HL-60/S4 treated with phorbol 12-myristate 13-acetate at 8.2 ng/mL for 4 days and 3 days (cell line): Measurements from ENCODE around the gene ADAMTS15.

Experiments used
- in situ Hi-C: fragments of 300-500 bp; cut with MboI; formaldehyde crosslinking; loops from 2 replicates; pipeline ENCODE4 v1.15.0; 2022; ENCODE audit warnings: low sequenced_read_pairs

ADAMTS15 gene

GRCh38 chr11:130475426-130476053 lies 27.1 kb downstream of the ADAMTS15 start:
- in situ Hi-C loops, result no loop called here

- in situ Hi-C loops, result no loop called here
These were observed 27.9 kb downstream of the ADAMTS15 start for GRCh38 chr11:130476200-130476921.

- in situ Hi-C loops, result no loop called here
These were observed 28.6 kb downstream of the ADAMTS15 start for GRCh38 chr11:130476922-130477491.

- in situ Hi-C loops, result no loop called here
These were observed 29.2 kb downstream of the ADAMTS15 start for GRCh38 chr11:130477586-130478203.

- in situ Hi-C loops, result no loop called here
These were observed 29.8 kb downstream of the ADAMTS15 start for GRCh38 chr11:130478204-130478701.

- in situ Hi-C loops, result no loop called here
These were observed 30.4 kb downstream of the ADAMTS15 start for GRCh38 chr11:130478881-130479280.

- in situ Hi-C loops, result no loop called here
These were observed 31.7 kb downstream of the ADAMTS15 start for GRCh38 chr11:130480186-130480585.

- in situ Hi-C loops, result no loop called here
These were observed 32.3 kb downstream of the ADAMTS15 start for GRCh38 chr11:130480711-130481140.

- in situ Hi-C loops, result no loop called here
These were observed 34.7 kb downstream of the ADAMTS15 start for GRCh38 chr11:130483124-130483523.

GRCh38 chr11:130485983-130486382 lies 37.5 kb downstream of the ADAMTS15 start:
- in situ Hi-C loops, result no loop called here

GRCh38 chr11:130486391-130486836 lies 38.0 kb downstream of the ADAMTS15 start:
- in situ Hi-C loops, result no loop called here

- in situ Hi-C loops, result no loop called here
These were observed 38.8 kb downstream of the ADAMTS15 start for GRCh38 chr11:130486987-130487923.

GRCh38 chr11:130487924-130488815 lies 39.7 kb downstream of the ADAMTS15 start:
- in situ Hi-C loops, result no loop called here

GRCh38 chr11:130488848-130489584 lies 40.6 kb downstream of the ADAMTS15 start:
- in situ Hi-C loops, result no loop called here

- in situ Hi-C loops, result no loop called here
These were observed 41.3 kb downstream of the ADAMTS15 start for GRCh38 chr11:130489716-130490115.

GRCh38 chr11:130490682-130491449 lies 42.4 kb downstream of the ADAMTS15 start:
- in situ Hi-C loops, result no loop called here

- in situ Hi-C loops, result no loop called here
These were observed 49.7 kb downstream of the ADAMTS15 start for GRCh38 chr11:130498181-130498580.

GRCh38 chr11:130499828-130500227 lies 51.4 kb downstream of the ADAMTS15 start:
- in situ Hi-C loops, result no loop called here
